ENCODE data around the gene SERPINB3. TPM values are rescaled to one million over a fixed set of nuclear protein-coding genes. Genes with fewer than 3 reads are reported as not detected.
"Not testable (repeated sequence)": the region's sequence is repeated elsewhere in the genome, so short reads cannot be mapped to it uniquely, and the experiment has no call there.

SERPINB3 gene
- total RNA-seq, 4 donors from 2014 or later = 1.5 to 30.1 (median 23.0) TPM

DNA sequence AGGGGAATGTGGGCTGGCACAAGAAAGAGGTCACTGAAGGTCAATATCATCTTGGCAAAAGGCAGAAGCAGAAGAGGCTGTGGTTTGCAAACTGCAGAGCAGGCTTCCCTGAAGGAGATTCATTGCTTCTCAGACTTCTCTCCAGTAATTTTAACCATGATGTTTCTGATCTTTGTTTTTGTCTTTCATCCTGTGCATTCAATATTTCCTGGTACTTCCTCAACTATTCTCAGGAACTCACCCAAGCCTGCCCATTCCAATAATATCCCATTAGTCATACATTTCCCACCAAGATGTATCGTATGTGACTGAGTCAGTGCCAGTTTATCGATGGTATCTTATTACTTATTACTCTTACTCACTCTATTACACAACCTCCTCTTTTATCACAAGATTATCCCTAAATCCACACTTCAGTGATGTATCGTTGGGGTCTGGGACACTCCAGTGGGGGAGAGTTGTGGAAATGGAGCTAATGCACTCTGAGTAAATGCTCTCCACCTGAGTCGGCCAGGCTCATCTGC, 20.5 kb downstream of the SERPINB3 start:
- WGBS = 63% methylated on average over 4 of the region's 4 CpGs
- not testable (repeated sequence) for H3K9me3 ChIP-seq; H3K27me3 ChIP-seq; DNase-seq (ENCODE audit: low spot score in 2 of 2); H3K36me3 ChIP-seq; H3K4me3 ChIP-seq; H3K27ac ChIP-seq; H3K4me1 ChIP-seq

GRCh38 chr18:63637703-63638102, 24.0 kb downstream of the SERPINB3 start:
- TF ChIP-seq POLR2AphosphoS5 (IDR thresholded peaks at IDR 0.05) (no peak), EP300 (IDR thresholded peaks at IDR 0.05) (no peak), POLR2A (IDR thresholded peaks at IDR 0.05) (no peak)
- TF ChIP-seq, protein P1, sequence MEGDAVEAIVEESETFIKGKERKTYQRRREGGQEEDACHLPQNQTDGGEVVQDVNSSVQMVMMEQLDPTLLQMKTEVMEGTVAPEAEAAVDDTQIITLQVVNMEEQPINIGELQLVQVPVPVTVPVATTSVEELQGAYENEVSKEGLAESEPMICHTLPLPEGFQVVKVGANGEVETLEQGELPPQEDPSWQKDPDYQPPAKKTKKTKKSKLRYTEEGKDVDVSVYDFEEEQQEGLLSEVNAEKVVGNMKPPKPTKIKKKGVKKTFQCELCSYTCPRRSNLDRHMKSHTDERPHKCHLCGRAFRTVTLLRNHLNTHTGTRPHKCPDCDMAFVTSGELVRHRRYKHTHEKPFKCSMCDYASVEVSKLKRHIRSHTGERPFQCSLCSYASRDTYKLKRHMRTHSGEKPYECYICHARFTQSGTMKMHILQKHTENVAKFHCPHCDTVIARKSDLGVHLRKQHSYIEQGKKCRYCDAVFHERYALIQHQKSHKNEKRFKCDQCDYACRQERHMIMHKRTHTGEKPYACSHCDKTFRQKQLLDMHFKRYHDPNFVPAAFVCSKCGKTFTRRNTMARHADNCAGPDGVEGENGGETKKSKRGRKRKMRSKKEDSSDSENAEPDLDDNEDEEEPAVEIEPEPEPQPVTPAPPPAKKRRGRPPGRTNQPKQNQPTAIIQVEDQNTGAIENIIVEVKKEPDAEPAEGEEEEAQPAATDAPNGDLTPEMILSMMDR (IDR thresholded peaks at IDR 0.05) = no peak
- H3K4me3 ChIP-seq = no peak overlapping the region
- H3K9me3 ChIP-seq = no peaks in the 10 kb centered on the region
- WGBS = 93% methylated on average over 6 of the region's 6 CpGs
- H3K4me1 ChIP-seq = no peaks in the 10 kb centered on the region
- H3K27me3 ChIP-seq = no peaks in the 10 kb centered on the region
- H3K27ac ChIP-seq = no peak overlapping the region
- no peak for DNase-seq (ENCODE audit: low spot score in 2 of 2)
- H3K36me3 ChIP-seq = no peaks in the 10 kb centered on the region

DNA sequence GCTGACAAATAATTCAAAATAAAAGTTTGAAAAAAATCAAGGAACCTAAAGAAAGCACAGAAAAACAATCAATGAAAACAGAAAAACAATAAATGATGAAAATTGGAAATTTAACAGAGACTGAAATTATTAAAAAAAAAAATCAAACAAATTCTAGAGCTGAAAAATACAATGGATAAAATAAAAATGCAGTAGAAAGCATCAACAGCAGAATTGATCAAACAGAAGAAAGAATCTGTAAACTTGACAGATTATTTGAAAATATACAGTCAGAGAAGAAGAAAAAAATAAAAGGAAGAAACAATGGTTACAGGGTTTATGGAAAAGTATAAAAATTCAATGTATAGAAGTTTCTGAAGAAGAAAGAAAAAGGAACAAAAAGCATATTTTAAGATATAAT, 33.9 kb downstream of the SERPINB3 start:
- no peak for DNase-seq (ENCODE audit: low spot score in 2 of 2)
- TF ChIP-seq, protein P1 (IDR thresholded peaks at IDR 0.05) = no peak
- no peak for TF ChIP-seq POLR2AphosphoS5 (IDR thresholded peaks at IDR 0.05)
- Histone ChIP-seq H3K27me3 (no peaks in the 10 kb centered on the region), H3K36me3 (no peaks in the 10 kb centered on the region), H3K9me3 (peaks cover 9% of the 10 kb centered on the region), H3K27ac (no peak overlapping the region), H3K4me1 (no peaks in the 10 kb centered on the region), H3K4me3 (no peak overlapping the region)

- no peaks in the 10 kb centered on the region for H3K36me3 ChIP-seq
- no peaks in the 10 kb centered on the region for H3K27me3 ChIP-seq
- TF ChIP-seq POLR2AphosphoS5 (IDR thresholded peaks at IDR 0.05) = no peak
- TF ChIP-seq, protein P1 (IDR thresholded peaks at IDR 0.05) = no peak
- no peak for TF ChIP-seq EP300 (IDR thresholded peaks at IDR 0.05)
- no peak for DNase-seq (ENCODE audit: low spot score in 2 of 2)
- no peaks in the 10 kb centered on the region for H3K4me1 ChIP-seq
- WGBS = 90% methylated on average over 4 of the region's 4 CpGs
- H3K9me3 ChIP-seq = peaks cover 9% of the 10 kb centered on the region
- no peak overlapping the region for H3K27ac ChIP-seq
- H3K4me3 ChIP-seq = no peak overlapping the region
Measured at GRCh38 chr18:63626431-63626830, 35.3 kb downstream of the SERPINB3 start.

- H3K4me1 ChIP-seq = no peaks in the 10 kb centered on the region
- H3K27me3 ChIP-seq = no peaks in the 10 kb centered on the region
- no peaks in the 10 kb centered on the region for H3K36me3 ChIP-seq
- no peak overlapping the region for H3K4me3 ChIP-seq
- WGBS = 92% methylated on average over 3 of the region's 3 CpGs
- no peak for DNase-seq (ENCODE audit: low spot score in 2 of 2)
- H3K9me3 ChIP-seq = peaks cover 9% of the 10 kb centered on the region
- H3K27ac ChIP-seq = no peak overlapping the region
- TF ChIP-seq, protein P1 (IDR thresholded peaks at IDR 0.05) = no peak
- TF ChIP-seq POLR2A (IDR thresholded peaks at IDR 0.05) (no peak), EP300 (IDR thresholded peaks at IDR 0.05) (no peak), POLR2AphosphoS5 (IDR thresholded peaks at IDR 0.05) (no peak)
Measured at GRCh38 chr18:63624863-63625262, 36.8 kb downstream of the SERPINB3 start.

GRCh38 chr18:63619661-63620060, 42.0 kb downstream of the SERPINB3 start:
- no peak for DNase-seq (ENCODE audit: low spot score in 2 of 2)
- no peaks in the 10 kb centered on the region for H3K9me3 ChIP-seq
- H3K4me3 ChIP-seq = no peak overlapping the region
- no peaks in the 10 kb centered on the region for H3K36me3 ChIP-seq
- H3K27me3 ChIP-seq = no peaks in the 10 kb centered on the region
- no peak overlapping the region for H3K27ac ChIP-seq
- no peaks in the 10 kb centered on the region for H3K4me1 ChIP-seq
- 75% methylated on average over 3 of the region's 3 CpGs for WGBS
- no peak for TF ChIP-seq POLR2A (IDR thresholded peaks at IDR 0.05)
- TF ChIP-seq POLR2AphosphoS5 (IDR thresholded peaks at IDR 0.05) = no peak
- TF ChIP-seq EP300 (IDR thresholded peaks at IDR 0.05) = no peak
- TF ChIP-seq, protein P1 (IDR thresholded peaks at IDR 0.05) = no peak

All from suprapubic skin (tissue), 4 donors.